Gastrocnemius medialis (tissue), 4 donors: ENCODE results near the gene DNA2.

ENCODE experiments used
- POLR2A ChIP-seq, 2 donors: fragments of 450-650 bp; IDR thresholded peaks; one replicate each; pipeline ENCODE4 v1.6.1; 2017; ENCODE audit warnings: antibody characterized with exemption in 2 of 2, mild to moderate bottlenecking in 2 of 2, moderate library complexity in 2 of 2
- TF ChIP-seq, protein P1 (sequence below), 5 experiments: fragments of 450-650 bp in 3 of 5; fragments of 200-600 bp in 2 of 5; sonication (generic) in 2 of 5; IDR thresholded peaks in 4 of 5; conservative IDR thresholded peaks in 1 of 5; 1 replicate in 4 of 5; 2 replicates in 1 of 5; pipeline ENCODE4 v1.5.1; 2016 to 2019; ENCODE audit warnings: antibody characterized with exemption in 5 of 5, mild to moderate bottlenecking in 3 of 5, moderate library complexity in 3 of 5

DNA sequence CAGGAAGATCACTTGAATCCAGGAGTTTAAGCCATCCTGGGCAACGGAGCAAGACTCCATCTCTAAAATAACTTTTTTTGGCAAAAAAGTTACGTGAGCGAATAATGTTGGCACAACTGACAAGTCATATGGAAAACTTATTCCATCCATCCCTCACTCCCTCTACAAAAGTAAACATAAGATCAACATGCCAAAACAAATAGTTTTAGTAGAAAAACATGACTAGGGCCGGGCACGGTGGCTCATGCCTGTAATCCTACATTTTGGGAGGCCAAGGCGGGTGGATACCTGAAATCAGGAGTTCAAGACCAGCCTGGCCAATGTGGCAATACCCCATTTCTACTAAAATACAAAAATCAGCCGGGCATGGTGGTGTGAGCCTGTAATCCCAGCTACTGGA, 29.9 kb upstream of the DNA2 start:
- TF ChIP-seq, protein P1, sequence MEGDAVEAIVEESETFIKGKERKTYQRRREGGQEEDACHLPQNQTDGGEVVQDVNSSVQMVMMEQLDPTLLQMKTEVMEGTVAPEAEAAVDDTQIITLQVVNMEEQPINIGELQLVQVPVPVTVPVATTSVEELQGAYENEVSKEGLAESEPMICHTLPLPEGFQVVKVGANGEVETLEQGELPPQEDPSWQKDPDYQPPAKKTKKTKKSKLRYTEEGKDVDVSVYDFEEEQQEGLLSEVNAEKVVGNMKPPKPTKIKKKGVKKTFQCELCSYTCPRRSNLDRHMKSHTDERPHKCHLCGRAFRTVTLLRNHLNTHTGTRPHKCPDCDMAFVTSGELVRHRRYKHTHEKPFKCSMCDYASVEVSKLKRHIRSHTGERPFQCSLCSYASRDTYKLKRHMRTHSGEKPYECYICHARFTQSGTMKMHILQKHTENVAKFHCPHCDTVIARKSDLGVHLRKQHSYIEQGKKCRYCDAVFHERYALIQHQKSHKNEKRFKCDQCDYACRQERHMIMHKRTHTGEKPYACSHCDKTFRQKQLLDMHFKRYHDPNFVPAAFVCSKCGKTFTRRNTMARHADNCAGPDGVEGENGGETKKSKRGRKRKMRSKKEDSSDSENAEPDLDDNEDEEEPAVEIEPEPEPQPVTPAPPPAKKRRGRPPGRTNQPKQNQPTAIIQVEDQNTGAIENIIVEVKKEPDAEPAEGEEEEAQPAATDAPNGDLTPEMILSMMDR (IDR thresholded peaks at IDR 0.05 in 4 of 5, conservative IDR thresholded peaks at IDR 0.05 in 1 of 5) = no peak
- TF ChIP-seq POLR2A (IDR thresholded peaks at IDR 0.05) = no peak
